HCT116 (cell line): ENCODE data around the gene WHRN. TPM values are rescaled to one million over a fixed set of nuclear protein-coding genes. Genes with fewer than 3 reads are reported as not detected.

Source experiments
- ATAC-seq: fragments of 200-7000 bp; cut with Tn5 transposase; 2 replicates; pipeline ENCODE4 v1.9.1; 2020; ENCODE audit warnings: mild to moderate bottlenecking, moderate library complexity
- BruUV-seq: library from RNA; stranded (reverse); fragments of 400-500 nt; replicated peaks from 2 replicates; lab custom pipeline; 2021; lab: Mats Ljungman, UMichigan
- CTCF ChIA-PET: fragments of 300-600 bp; sonication (Branson Sonifier 250); formaldehyde crosslinking; loops from one replicate; lab custom pipeline; 2021; ENCODE audit warnings: antibody characterized with exemption; lab: Charles Lee
- POLR2A ChIA-PET: fragments of 300-600, 350-600 bp; sonication (Branson Sonifier 250); formaldehyde crosslinking; loops from one replicate; lab custom pipeline; 2021; ENCODE audit warnings: antibody characterized with exemption; lab: Charles Lee
- RAD21 ChIA-PET, 2 experiments: fragments of 300-600 bp; sonication (Branson Sonifier 250); formaldehyde crosslinking; loops; one replicate each; lab custom pipeline; 2023; ENCODE audit warnings: low total read pairs in 2 of 2; ENCODE audit not compliant: uncharacterized antibody in 2 of 2, unreplicated experiment in 2 of 2, low non-redundant PET in 1 of 2; lab: Charles Lee
- DNase-seq: peaks from one replicate; pipeline ENCODE4 v3.0.0-alpha.2; 2010; ENCODE audit warnings: low read depth, low spot score
- H2AFZ ChIP-seq: fragments of 200-600 bp; shearing (Covaris generic), sonication (generic); 2 replicates; pipeline ENCODE4 v1.6.1; 2017; ENCODE audit warnings: low read depth, mixed run types, mixed read lengths, antibody characterized with exemption, low read length; ENCODE audit not compliant: poor library complexity, severe bottlenecking
- H3K27ac ChIP-seq: 2 replicates; pipeline ENCODE4 v1.5.1; 2012; ENCODE audit warnings: low read depth, low read length
- H3K27me3 ChIP-seq: fragments of 200-600 bp; sonication (generic); 2 replicates; pipeline ENCODE4 v1.6.1; 2016; ENCODE audit warnings: mixed run types, low read length, mixed read lengths; ENCODE audit not compliant: insufficient read depth
- H3K36me3 ChIP-seq, 2 experiments: fragments of 200-500 bp in 1 of 2; fragments of 200-600 bp in 1 of 2; sonication (Bioruptor generic) in 1 of 2; sonication (generic) in 1 of 2; 2 replicates each; pipeline versions ENCODE4 v1.5.1 to v1.6.1; 2014 to 2016; ENCODE audit warnings: low read length in 2 of 2, inconsistent platforms in 1 of 2, mixed read lengths in 1 of 2, mixed run types in 1 of 2; ENCODE audit not compliant: insufficient read depth in 2 of 2, control insufficient read depth in 1 of 2
- H3K4me1 ChIP-seq, 2 experiments: fragments of 200-600 bp in 1 of 2; sonication (generic) in 1 of 2; 2 replicates each; pipeline versions ENCODE4 v1.5.1 to v1.6.1; 2012 to 2017; ENCODE audit warnings: low read length in 2 of 2, inconsistent platforms in 1 of 2, mild to moderate bottlenecking in 1 of 2, mixed read lengths in 1 of 2, mixed run types in 1 of 2, moderate library complexity in 1 of 2; ENCODE audit not compliant: insufficient read depth in 2 of 2, control insufficient read depth in 1 of 2
- H3K4me2 ChIP-seq: fragments of 200-600 bp; sonication (generic); 2 replicates; pipeline ENCODE4 v1.6.1; 2017; ENCODE audit warnings: mixed run types, low read length, mixed read lengths
- H3K4me3 ChIP-seq, 2 experiments: fragments of 200-600 bp in 1 of 2; sonication (generic) in 1 of 2; replicated peaks in 1 of 2; 2 replicates each; pipeline ENCODE4 v1.5.1; 2011 to 2016; ENCODE audit warnings: low read length in 2 of 2, control low read depth in 1 of 2, low read depth in 1 of 2, mild to moderate bottlenecking in 1 of 2, mixed read lengths in 1 of 2, mixed run types in 1 of 2
- H3K79me2 ChIP-seq: fragments of 200-600 bp; sonication (generic); 2 replicates; pipeline ENCODE4 v1.6.1; 2017; ENCODE audit warnings: mild to moderate bottlenecking, mixed run types, low read length, moderate library complexity, mixed read lengths; ENCODE audit not compliant: insufficient read depth
- H3K9ac ChIP-seq: fragments of 200-600 bp; sonication (generic); 2 replicates; pipeline ENCODE4 v1.6.1; 2016; ENCODE audit warnings: low read length, mixed read lengths
- H3K9me2 ChIP-seq: fragments of 200-600 bp; sonication (generic), shearing (Covaris generic); 2 replicates; pipeline ENCODE4 v1.6.1; 2017; ENCODE audit warnings: mixed run types, mild to moderate bottlenecking, moderate library complexity; ENCODE audit not compliant: insufficient read depth
- H3K9me3 ChIP-seq, 2 experiments: fragments of 200-500 bp in 1 of 2; fragments of 200-600 bp in 1 of 2; sonication (Bioruptor generic) in 1 of 2; sonication (generic) in 1 of 2; 2 replicates each; pipeline ENCODE4 v1.6.1; 2014 to 2017; ENCODE audit warnings: low read length in 2 of 2, mixed read lengths in 2 of 2, inconsistent platforms in 1 of 2, low read depth in 1 of 2, mild to moderate bottlenecking in 1 of 2, mixed run types in 1 of 2, moderate library complexity in 1 of 2; ENCODE audit not compliant: control insufficient read depth in 1 of 2, insufficient read depth in 1 of 2
- H4K20me1 ChIP-seq: fragments of 200-600 bp; sonication (generic), shearing (Covaris generic); 2 replicates; pipeline ENCODE4 v1.6.1; 2017; ENCODE audit warnings: mixed run types, mild to moderate bottlenecking, moderate library complexity; ENCODE audit not compliant: insufficient read depth
- CBX3 ChIP-seq: IDR thresholded peaks from 2 replicates; pipeline ENCODE4 v1.6.1; 2012; ENCODE audit warnings: low read depth
- CTCF ChIP-seq, 3 experiments: fragments of 200-600 bp in 1 of 3; sonication (generic) in 1 of 3; IDR thresholded peaks in 2 of 3; conservative IDR thresholded peaks in 1 of 3; 2 replicates each; pipeline ENCODE4 v1.5.1; 2012 to 2017; ENCODE audit warnings: low read depth in 2 of 3, low read length in 2 of 3, antibody characterized with exemption in 1 of 3, borderline replicate concordance in 1 of 3, control low read depth in 1 of 3, mild to moderate bottlenecking in 1 of 3, mixed read lengths in 1 of 3, mixed run types in 1 of 3, moderate library complexity in 1 of 3; ENCODE audit not compliant: insufficient read depth in 1 of 3
- ELF1 ChIP-seq: IDR thresholded peaks from 2 replicates; pipeline ENCODE4 v1.6.1; 2012; ENCODE audit warnings: low read depth, borderline replicate concordance
- FOSL1 ChIP-seq: IDR thresholded peaks from 2 replicates; pipeline ENCODE4 v1.6.1; 2012; ENCODE audit warnings: low read depth
- JUND ChIP-seq: IDR thresholded peaks from 2 replicates; pipeline ENCODE4 v1.6.1; 2012
- POLR2A ChIP-seq: IDR thresholded peaks from 2 replicates; pipeline ENCODE4 v1.7.0; 2011; ENCODE audit warnings: borderline replicate concordance; ENCODE audit not compliant: insufficient read depth, insufficient read length; ENCODE audit errors: extremely low read depth
- POLR2AphosphoS5 ChIP-seq: IDR thresholded peaks from 2 replicates; pipeline ENCODE4 v1.6.1; 2011; ENCODE audit warnings: mild to moderate bottlenecking, low read depth, low read length, moderate library complexity
- RAD21 ChIP-seq: IDR thresholded peaks from 2 replicates; pipeline ENCODE4 v1.6.1; 2012; ENCODE audit warnings: low read depth, mild to moderate bottlenecking
- REST ChIP-seq: IDR thresholded peaks from 2 replicates; pipeline ENCODE4 v1.6.1; 2012; ENCODE audit warnings: low read depth
- TCF7L2 ChIP-seq: IDR thresholded peaks from 2 replicates; pipeline ENCODE4 v1.7.0; 2011; ENCODE audit warnings: borderline replicate concordance, inconsistent platforms; ENCODE audit not compliant: insufficient read depth, insufficient read length; ENCODE audit errors: extremely low read depth
- YY1 ChIP-seq: IDR thresholded peaks from 2 replicates; pipeline ENCODE4 v1.6.1; 2011; ENCODE audit warnings: low read length, low read depth, moderate library complexity, mild to moderate bottlenecking; ENCODE audit not compliant: insufficient replicate concordance; ENCODE audit errors: extremely low read depth
- ZBTB33 ChIP-seq: IDR thresholded peaks from 2 replicates; pipeline ENCODE4 v1.6.1; 2011; ENCODE audit warnings: mild to moderate bottlenecking, low read length, moderate library complexity; ENCODE audit not compliant: insufficient replicate concordance; ENCODE audit errors: extremely low read depth
- intact Hi-C: fragments of 100-400 bp; cut with micrococcal nuclease; formaldehyde crosslinking; loops from 2 replicates; pipeline ENCODE4 v1.10.0; 2022
- total RNA-seq: library from RNA; stranded (reverse); gene quantifications from one replicate; pipeline ENCODE4 v1.2.1, GENCODE V29; 2021; ENCODE audit not compliant: unreplicated experiment

The WHRN gene
- total RNA-seq, 1 experiment from 2014 or later, result 12.8 TPM

GRCh38 chr9:114356792-114357191 is 148.5 kb downstream of the WHRN start:
- no peak for ATAC-seq
- Histone ChIP-seq H3K9ac (no peak overlapping the region), H3K27ac (no peak overlapping the region), H3K9me3 (no peaks in the 10 kb centered on the region), H3K36me3 (no peaks in the 10 kb centered on the region; a peak in 1 of 4 replicates), H3K9me2 (no peaks in the 10 kb centered on the region), H3K4me1 (no peaks in the 10 kb centered on the region), H3K4me2 (no peak overlapping the region), H3K4me3 (no peak overlapping the region), H4K20me1 (no peaks in the 10 kb centered on the region), H3K27me3 (no peaks in the 10 kb centered on the region), H3K79me2 (no peaks in the 10 kb centered on the region), H2AFZ (no peak overlapping the region)
- TF ChIP-seq RAD21, result no peak
- no peak for TF ChIP-seq CBX3
- TF ChIP-seq POLR2AphosphoS5, result no peak
- TF ChIP-seq REST, result no peak
- no peak for TF ChIP-seq JUND
- TF ChIP-seq YY1, result no peak
- no peak for TF ChIP-seq POLR2A
- no TSS peak for BruUV-seq
- DNase-seq, result no peak
- RAD21 ChIA-PET, result no interaction called here
- POLR2A ChIA-PET, result no interaction called here
- CTCF ChIA-PET, result no interaction called here
- intact Hi-C loops, result no loop called here

- Histone ChIP-seq H3K9me2 (no peaks in the 10 kb centered on the region), H3K9me3 (no peaks in the 10 kb centered on the region), H2AFZ (no peak overlapping the region), H3K4me1 (no peaks in the 10 kb centered on the region), H3K4me3 (no peak overlapping the region), H3K36me3 (no peaks in the 10 kb centered on the region; a peak in 1 of 4 replicates), H4K20me1 (no peaks in the 10 kb centered on the region), H3K27me3 (no peaks in the 10 kb centered on the region), H3K79me2 (no peaks in the 10 kb centered on the region), H3K4me2 (no peak overlapping the region), H3K27ac (no peak overlapping the region), H3K9ac (no peak overlapping the region)
- POLR2A ChIA-PET, result no interaction called here
- intact Hi-C loops, result no loop called here
- no TSS peak for BruUV-seq
- CTCF ChIA-PET, result no interaction called here
- ATAC-seq (no peak), DNase-seq (no peak)
- TF ChIP-seq TCF7L2, result no peak
- no peak for TF ChIP-seq ZBTB33
- TF ChIP-seq ELF1, result no peak
- TF ChIP-seq POLR2AphosphoS5, result no peak
- no peak for TF ChIP-seq CTCF (IDR thresholded peaks at IDR 0.05 in 2 of 3, conservative IDR thresholded peaks at IDR 0.05 in 1 of 3; ENCODE audit: borderline replicate concordance in 1 of 3, insufficient read depth in 1 of 3, low read depth in 2 of 3, low read length in 2 of 3)
- no peak for TF ChIP-seq FOSL1
- RAD21 ChIA-PET, result interaction anchor here in 1 of 2 experiments (0.6 kb wide), 1 partner anchor 18 kb away, joined by 9 read pairs; no protein-coding TSS in a partner anchor
Observed at GRCh38 chr9:114355821-114356220, 149.5 kb downstream of the WHRN start.
